Measurements from ENCODE around the gene LAMA2. TPM values are rescaled to one million over a fixed set of nuclear protein-coding genes. Genes with fewer than 3 reads are reported as not detected.
"Not testable (repeated sequence)": the region's sequence is repeated elsewhere in the genome, so short reads cannot be mapped to it uniquely, and the experiment has no call there.

LAMA2 gene
- total RNA-seq, 1 experiment from 2014 or later, result 0.04 TPM

DNA sequence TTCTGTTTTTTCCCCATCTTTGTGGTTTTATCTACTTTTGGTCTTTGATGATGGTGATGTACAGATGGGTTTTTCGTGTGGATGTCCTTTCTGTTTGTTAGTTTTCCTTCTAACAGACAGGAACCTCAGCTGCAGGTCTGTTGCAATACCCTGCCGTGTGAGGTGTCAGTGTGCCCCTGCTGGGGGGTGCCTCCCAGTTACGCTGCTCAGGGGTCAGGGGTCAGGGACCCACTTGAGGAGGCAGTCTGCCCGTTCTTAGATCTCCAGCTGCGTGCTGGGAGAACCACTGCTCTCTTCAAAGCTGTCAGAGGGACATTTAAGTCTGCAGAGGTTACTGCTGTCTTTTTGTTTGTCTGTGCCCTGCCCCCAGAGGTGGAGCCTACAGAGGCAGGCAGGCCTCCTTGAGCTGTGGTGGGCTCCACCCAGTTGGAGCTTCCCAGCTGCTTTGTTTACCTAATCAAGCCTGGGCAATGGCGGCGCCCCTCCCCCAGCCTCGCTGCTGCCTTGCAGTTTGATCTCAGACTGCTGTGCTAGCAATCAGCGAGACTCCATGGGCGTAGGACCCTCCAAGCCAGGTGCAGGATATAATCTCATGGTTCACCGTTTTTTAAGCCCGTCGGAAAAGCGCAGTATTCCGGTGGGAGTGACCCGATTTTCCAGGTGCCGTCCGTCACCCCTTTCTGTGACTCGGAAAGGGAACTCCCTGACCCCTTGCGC lies 289.5 kb downstream of the LAMA2 start:
- not testable (repeated sequence) for DNase-seq; H3K9ac ChIP-seq (ENCODE audit: low read length); H3K4me1 ChIP-seq (ENCODE audit: low read length); H3K4me2 ChIP-seq (ENCODE audit: low read depth, low read length, poor library complexity, severe bottlenecking); H3K4me3 ChIP-seq (ENCODE audit: low read length); H3K9me3 ChIP-seq (ENCODE audit: low read length); H2AFZ ChIP-seq (ENCODE audit: low read length); H3K27me3 ChIP-seq (ENCODE audit: low read length); H3K36me3 ChIP-seq (ENCODE audit: insufficient read depth, low read length); H4K20me1 ChIP-seq (ENCODE audit: insufficient read depth, low read depth, low read length); H3K9me2 ChIP-seq (replicated peaks; ENCODE audit: insufficient read depth, low read length); H3K27ac ChIP-seq (ENCODE audit: low read length); H3K79me2 ChIP-seq (ENCODE audit: low read length)

DNA sequence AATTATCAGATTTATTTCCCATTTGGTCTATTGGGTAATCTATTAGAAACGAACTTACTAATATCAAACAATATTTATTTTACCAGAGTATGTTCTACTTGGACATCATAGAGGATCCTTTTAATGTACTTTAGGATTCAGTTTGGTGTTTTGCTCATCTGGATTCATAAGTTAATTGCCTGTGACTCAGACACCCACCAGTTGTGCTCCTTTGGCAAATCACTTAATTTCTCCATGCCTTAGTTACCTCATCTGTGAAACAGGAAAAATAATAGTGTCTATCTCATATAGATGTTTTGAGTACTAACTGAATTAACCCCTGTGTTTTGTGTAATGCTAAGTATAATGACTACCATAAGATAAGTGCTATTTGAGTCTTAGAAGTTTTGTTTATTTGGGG lies 292.1 kb downstream of the LAMA2 start:
- no peak overlapping the region for H2AFZ ChIP-seq (ENCODE audit: low read length)

DNA sequence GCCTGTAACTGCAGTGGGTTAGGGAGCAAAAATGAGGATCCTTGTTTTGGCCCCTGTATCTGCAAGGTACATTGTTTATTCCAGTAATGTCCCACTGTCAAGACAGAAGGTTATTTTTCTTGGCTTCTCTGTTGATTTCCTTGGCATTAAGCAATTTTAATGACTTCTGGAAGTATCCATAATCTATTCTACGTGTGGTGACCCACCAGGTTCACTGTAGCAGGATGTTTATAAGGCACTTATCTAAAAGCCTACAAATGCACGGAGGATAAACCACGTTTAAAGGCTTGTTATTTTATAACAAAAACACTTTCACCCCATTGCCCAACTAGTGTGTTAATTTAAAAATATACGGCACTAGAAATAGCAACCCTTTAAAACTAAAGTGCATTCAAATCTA lies 294.9 kb downstream of the LAMA2 start:
- no peaks in the 10 kb centered on the region for H3K9me2 ChIP-seq (replicated peaks; ENCODE audit: insufficient read depth, low read length)
- no peak for DNase-seq

More for the DNA sequence above, 292.1 kb downstream of the LAMA2 start:
- Histone ChIP-seq H3K27ac (ENCODE audit: low read length) (no peak overlapping the region), H3K4me3 (ENCODE audit: low read length) (no peak overlapping the region), H3K9ac (ENCODE audit: low read length) (no peak overlapping the region), H3K9me3 (ENCODE audit: low read length) (peaks cover 9% of the 10 kb centered on the region; the same call in 1 of the 2 replicates), H3K79me2 (ENCODE audit: low read length) (no peaks in the 10 kb centered on the region), H3K9me2 (replicated peaks; ENCODE audit: insufficient read depth, low read length) (no peaks in the 10 kb centered on the region), H4K20me1 (ENCODE audit: insufficient read depth, low read depth, low read length) (no peaks in the 10 kb centered on the region), H3K4me1 (ENCODE audit: low read length) (no peaks in the 10 kb centered on the region), H3K36me3 (ENCODE audit: insufficient read depth, low read length) (no peaks in the 10 kb centered on the region), H3K27me3 (ENCODE audit: low read length) (no peaks in the 10 kb centered on the region), H3K4me2 (ENCODE audit: low read depth, low read length, poor library complexity, severe bottlenecking) (no peak overlapping the region)
- no peak for DNase-seq

DNA sequence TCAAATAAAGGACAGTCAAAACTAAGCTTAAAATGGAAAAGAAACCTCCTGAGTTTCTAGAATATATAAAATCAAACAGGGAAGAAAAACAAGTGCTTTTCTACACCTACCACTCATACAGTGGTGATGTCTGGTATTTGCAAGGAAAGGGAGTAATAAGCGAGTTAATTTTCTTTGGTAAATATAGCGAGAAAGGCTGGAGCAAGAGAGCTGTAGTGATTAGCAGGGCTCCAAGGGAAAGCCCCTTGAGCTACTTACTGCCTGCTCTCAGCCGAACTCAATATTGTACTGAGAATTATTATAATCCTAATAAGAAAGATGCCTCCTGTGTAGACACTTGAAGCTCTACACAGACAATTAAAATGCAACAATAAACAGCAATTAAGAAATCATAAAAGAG lies 296.3 kb downstream of the LAMA2 start:
- H3K9me2 ChIP-seq (replicated peaks; ENCODE audit: insufficient read depth, low read length), result no peaks in the 10 kb centered on the region
- H3K4me1 ChIP-seq (ENCODE audit: low read length), result no peaks in the 10 kb centered on the region
- peaks cover 14% of the 10 kb centered on the region; the same call in 1 of the 2 replicates for H3K9me3 ChIP-seq (ENCODE audit: low read length)
- H3K27me3 ChIP-seq (ENCODE audit: low read length), result no peaks in the 10 kb centered on the region
- no peak overlapping the region for H3K4me2 ChIP-seq (ENCODE audit: low read depth, low read length, poor library complexity, severe bottlenecking)
- H3K9ac ChIP-seq (ENCODE audit: low read length), result no peak overlapping the region
- H3K36me3 ChIP-seq (ENCODE audit: insufficient read depth, low read length), result no peaks in the 10 kb centered on the region
- no peak overlapping the region for H3K4me3 ChIP-seq (ENCODE audit: low read length)
- DNase-seq, result no peak
- H3K27ac ChIP-seq (ENCODE audit: low read length), result no peak overlapping the region
- no peaks in the 10 kb centered on the region for H3K79me2 ChIP-seq (ENCODE audit: low read length)
- H4K20me1 ChIP-seq (ENCODE audit: insufficient read depth, low read depth, low read length), result no peaks in the 10 kb centered on the region
- no peak overlapping the region for H2AFZ ChIP-seq (ENCODE audit: low read length)

More for the DNA sequence above, 294.9 kb downstream of the LAMA2 start:
- H3K4me1 ChIP-seq (ENCODE audit: low read length), result no peaks in the 10 kb centered on the region
- H3K79me2 ChIP-seq (ENCODE audit: low read length), result no peaks in the 10 kb centered on the region
- peaks cover 14% of the 10 kb centered on the region; the same call in 1 of the 2 replicates for H3K9me3 ChIP-seq (ENCODE audit: low read length)
- H3K27me3 ChIP-seq (ENCODE audit: low read length), result no peaks in the 10 kb centered on the region
- no peaks in the 10 kb centered on the region for H3K36me3 ChIP-seq (ENCODE audit: insufficient read depth, low read length)
- no peak overlapping the region for H3K9ac ChIP-seq (ENCODE audit: low read length)
- no peak overlapping the region for H3K4me2 ChIP-seq (ENCODE audit: low read depth, low read length, poor library complexity, severe bottlenecking)
- no peak overlapping the region for H3K27ac ChIP-seq (ENCODE audit: low read length)
- no peaks in the 10 kb centered on the region for H4K20me1 ChIP-seq (ENCODE audit: insufficient read depth, low read depth, low read length)
- no peak overlapping the region for H2AFZ ChIP-seq (ENCODE audit: low read length)
- no peak overlapping the region for H3K4me3 ChIP-seq (ENCODE audit: low read length)

DNA sequence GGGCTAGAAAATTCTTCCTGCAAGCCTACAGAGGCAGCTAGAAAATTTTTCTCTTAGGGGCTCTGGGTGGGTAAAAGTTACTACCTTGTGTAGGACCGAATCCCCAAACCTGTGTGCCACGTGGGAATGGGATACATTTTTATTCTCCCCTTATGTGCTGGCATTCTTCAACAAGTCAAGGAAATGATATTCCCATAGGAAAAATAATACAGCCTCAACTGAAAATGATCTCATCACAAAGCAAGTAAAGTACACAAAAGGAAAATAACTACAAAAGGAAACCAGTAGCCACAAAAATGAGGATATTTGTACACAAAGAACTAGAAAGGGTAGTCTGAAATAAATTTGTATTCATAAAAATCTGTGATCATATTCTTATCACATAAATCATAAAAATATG lies 298.1 kb downstream of the LAMA2 start:
- Histone ChIP-seq H3K36me3 (ENCODE audit: insufficient read depth, low read length) (no peaks in the 10 kb centered on the region), H3K27me3 (ENCODE audit: low read length) (no peaks in the 10 kb centered on the region), H3K9me3 (ENCODE audit: low read length) (peaks cover 14% of the 10 kb centered on the region; the same call in 1 of the 2 replicates), H3K4me3 (ENCODE audit: low read length) (no peak overlapping the region), H3K4me1 (ENCODE audit: low read length) (no peaks in the 10 kb centered on the region), H3K27ac (ENCODE audit: low read length) (no peak overlapping the region), H2AFZ (ENCODE audit: low read length) (no peak overlapping the region), H3K79me2 (ENCODE audit: low read length) (no peaks in the 10 kb centered on the region), H3K4me2 (ENCODE audit: low read depth, low read length, poor library complexity, severe bottlenecking) (no peak overlapping the region), H3K9ac (ENCODE audit: low read length) (no peak overlapping the region), H3K9me2 (replicated peaks; ENCODE audit: insufficient read depth, low read length) (no peaks in the 10 kb centered on the region), H4K20me1 (ENCODE audit: insufficient read depth, low read depth, low read length) (no peaks in the 10 kb centered on the region)
- DNase-seq, result no peak

DNA sequence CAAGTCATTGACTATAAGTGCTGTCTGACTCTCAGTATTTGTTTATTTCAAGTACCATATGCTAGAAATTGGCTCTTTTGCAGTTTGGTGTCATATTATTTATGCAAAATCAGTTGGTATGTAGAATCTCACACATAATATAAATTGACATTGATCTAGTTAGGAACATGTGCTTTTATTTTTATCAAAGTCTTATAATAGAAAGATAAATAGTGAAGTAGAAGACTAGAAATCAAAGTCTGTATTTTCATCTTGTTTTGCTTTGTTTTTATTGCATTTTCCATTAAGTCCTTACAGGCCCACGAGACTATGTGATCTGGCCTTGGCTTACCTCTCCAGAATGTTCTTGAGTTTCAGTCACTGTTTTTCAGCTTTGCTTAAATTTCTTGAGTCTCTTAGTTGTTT lies 300.3 kb downstream of the LAMA2 start:
- no peaks in the 10 kb centered on the region for H3K4me1 ChIP-seq (ENCODE audit: low read length)
- peaks cover 11% of the 10 kb centered on the region; the same call in 1 of the 2 replicates for H3K9me3 ChIP-seq (ENCODE audit: low read length)
- no peaks in the 10 kb centered on the region; the same call in 1 of the 2 replicates for H3K9me2 ChIP-seq (replicated peaks; ENCODE audit: insufficient read depth, low read length)
- no peaks in the 10 kb centered on the region for H3K27me3 ChIP-seq (ENCODE audit: low read length)
- H3K9ac ChIP-seq (ENCODE audit: low read length), result no peak overlapping the region
- H3K27ac ChIP-seq (ENCODE audit: low read length), result no peak overlapping the region
- no peaks in the 10 kb centered on the region for H3K79me2 ChIP-seq (ENCODE audit: low read length)
- H3K4me2 ChIP-seq (ENCODE audit: low read depth, low read length, poor library complexity, severe bottlenecking), result no peak overlapping the region
- H3K36me3 ChIP-seq (ENCODE audit: insufficient read depth, low read length), result no peaks in the 10 kb centered on the region
- no peak for DNase-seq
- no peak overlapping the region for H3K4me3 ChIP-seq (ENCODE audit: low read length)
- no peaks in the 10 kb centered on the region for H4K20me1 ChIP-seq (ENCODE audit: insufficient read depth, low read depth, low read length)
- H2AFZ ChIP-seq (ENCODE audit: low read length), result no peak overlapping the region

DNA sequence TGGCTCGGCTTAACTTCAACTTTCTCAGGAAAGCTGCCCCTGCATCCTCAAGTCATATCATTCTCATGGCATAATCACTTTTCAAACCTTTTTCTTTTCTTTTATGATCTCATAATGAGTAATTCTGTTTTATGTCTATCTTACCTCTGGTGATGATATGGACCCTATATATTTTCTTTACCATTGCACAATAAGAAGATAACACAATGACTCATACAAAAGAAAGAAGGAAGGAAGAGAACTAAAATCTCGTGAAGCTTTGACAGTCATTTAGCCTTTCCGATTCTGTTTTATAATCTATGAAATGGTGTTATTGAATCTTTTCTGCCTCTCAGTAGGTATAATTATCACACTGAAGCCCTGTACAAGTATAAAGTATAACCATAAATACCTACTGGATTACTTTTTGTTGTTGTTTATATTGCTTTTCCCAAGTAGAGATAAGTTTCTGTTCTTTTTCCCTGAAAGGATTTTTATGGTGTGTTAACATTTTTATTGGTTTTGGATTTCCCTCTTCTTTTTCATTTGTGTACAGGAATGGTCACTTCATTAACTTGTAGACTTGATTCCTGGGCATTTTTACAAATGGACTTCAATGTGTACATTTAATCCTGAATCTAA lies 300.9 kb downstream of the LAMA2 start:
- DNase-seq, result no peak
- no peak overlapping the region for H3K9ac ChIP-seq (ENCODE audit: low read length)
- no peaks in the 10 kb centered on the region for H3K4me1 ChIP-seq (ENCODE audit: low read length)
- no peak overlapping the region for H3K4me2 ChIP-seq (ENCODE audit: low read depth, low read length, poor library complexity, severe bottlenecking)
- H3K9me3 ChIP-seq (ENCODE audit: low read length), result peaks cover 9% of the 10 kb centered on the region; the same call in 1 of the 2 replicates
- no peaks in the 10 kb centered on the region for H3K27me3 ChIP-seq (ENCODE audit: low read length)
- H2AFZ ChIP-seq (ENCODE audit: low read length), result no peak overlapping the region
- no peaks in the 10 kb centered on the region for H3K79me2 ChIP-seq (ENCODE audit: low read length)
- no peaks in the 10 kb centered on the region for H3K36me3 ChIP-seq (ENCODE audit: insufficient read depth, low read length)
- no peaks in the 10 kb centered on the region for H4K20me1 ChIP-seq (ENCODE audit: insufficient read depth, low read depth, low read length)
- H3K27ac ChIP-seq (ENCODE audit: low read length), result no peak overlapping the region
- H3K9me2 ChIP-seq (replicated peaks; ENCODE audit: insufficient read depth, low read length), result no peaks in the 10 kb centered on the region; the same call in 1 of the 2 replicates
- H3K4me3 ChIP-seq (ENCODE audit: low read length), result no peak overlapping the region

DNA sequence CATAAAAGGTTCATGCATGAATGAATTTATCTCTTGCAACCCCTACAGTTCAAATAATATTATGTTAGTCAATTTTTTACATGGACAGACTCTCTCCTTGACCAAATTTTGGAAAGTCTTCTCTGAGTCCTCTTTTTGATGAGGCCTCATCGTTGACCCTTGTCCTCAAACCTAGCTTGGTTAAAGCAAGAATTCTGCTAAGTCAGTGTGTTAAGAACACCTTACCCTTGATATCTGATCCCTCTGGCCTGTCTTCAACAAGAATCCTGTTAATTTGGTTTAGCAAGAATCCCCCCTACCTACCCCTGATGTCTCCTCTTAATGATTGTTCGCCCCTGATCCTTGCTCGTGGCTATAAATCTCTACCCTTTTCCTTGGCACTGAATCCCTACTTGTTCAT lies 301.4 kb downstream of the LAMA2 start:
- Histone ChIP-seq H3K9me2 (replicated peaks; ENCODE audit: insufficient read depth, low read length) (no peaks in the 10 kb centered on the region; the same call in 1 of the 2 replicates), H4K20me1 (ENCODE audit: insufficient read depth, low read depth, low read length) (no peaks in the 10 kb centered on the region), H3K27me3 (ENCODE audit: low read length) (no peaks in the 10 kb centered on the region), H3K4me2 (ENCODE audit: low read depth, low read length, poor library complexity, severe bottlenecking) (no peak overlapping the region), H3K4me1 (ENCODE audit: low read length) (no peaks in the 10 kb centered on the region), H3K79me2 (ENCODE audit: low read length) (no peaks in the 10 kb centered on the region), H3K9me3 (ENCODE audit: low read length) (peaks cover 9% of the 10 kb centered on the region; the same call in 1 of the 2 replicates), H3K9ac (ENCODE audit: low read length) (no peak overlapping the region), H3K27ac (ENCODE audit: low read length) (no peak overlapping the region), H3K4me3 (ENCODE audit: low read length) (no peak overlapping the region), H3K36me3 (ENCODE audit: insufficient read depth, low read length) (no peaks in the 10 kb centered on the region), H2AFZ (ENCODE audit: low read length) (no peak overlapping the region)
- DNase-seq, result no peak
